ENCODE measurements around the gene SENP8. TPM values are rescaled to one million over a fixed set of nuclear protein-coding genes. Genes with fewer than 3 reads are reported as not detected.

Gene SENP8
- total and polyA plus RNA-seq, 7 donors: 1.5 to 5.0 (median 3.3) TPM

DNA sequence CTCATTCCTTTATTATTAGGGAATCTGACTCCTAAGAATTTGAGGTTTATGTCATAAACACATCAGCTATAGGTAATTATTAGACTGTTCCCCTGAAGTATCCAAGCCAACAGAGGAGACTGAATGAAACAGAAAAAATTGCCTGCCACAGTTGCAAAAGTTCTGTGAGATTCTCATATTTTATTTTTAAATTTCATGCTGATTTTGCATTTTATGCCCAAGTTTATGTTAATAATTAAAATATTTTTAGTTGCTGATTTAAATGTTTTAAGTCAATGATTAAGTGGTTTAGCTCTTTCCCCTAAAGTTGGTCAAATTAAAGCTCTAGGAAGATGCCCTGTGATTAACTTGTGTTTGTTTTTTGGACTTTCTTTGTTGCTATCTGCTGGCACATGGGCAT lies 10.2 kb downstream of the SENP8 start:
- H3K4me1 ChIP-seq: no peaks in the 10 kb centered on the region
- H3K36me3 ChIP-seq (ENCODE audit: insufficient read depth in 1 of 2, low read depth in 1 of 2): peaks cover 0 to 3% of the 10 kb centered on the region in 2 donors
- no peaks in the 10 kb centered on the region for H3K9me3 ChIP-seq
- no peak for ATAC-seq
- intact Hi-C loops (cut with DNase I): no loop called here
- H3K27me3 ChIP-seq (ENCODE audit: insufficient read depth in 3 of 3, low read length in 2 of 3): no peaks in the 10 kb centered on the region
- no peak overlapping the region for H3K4me3 ChIP-seq
- DNase-seq: no peak
- TF ChIP-seq, protein P1, sequence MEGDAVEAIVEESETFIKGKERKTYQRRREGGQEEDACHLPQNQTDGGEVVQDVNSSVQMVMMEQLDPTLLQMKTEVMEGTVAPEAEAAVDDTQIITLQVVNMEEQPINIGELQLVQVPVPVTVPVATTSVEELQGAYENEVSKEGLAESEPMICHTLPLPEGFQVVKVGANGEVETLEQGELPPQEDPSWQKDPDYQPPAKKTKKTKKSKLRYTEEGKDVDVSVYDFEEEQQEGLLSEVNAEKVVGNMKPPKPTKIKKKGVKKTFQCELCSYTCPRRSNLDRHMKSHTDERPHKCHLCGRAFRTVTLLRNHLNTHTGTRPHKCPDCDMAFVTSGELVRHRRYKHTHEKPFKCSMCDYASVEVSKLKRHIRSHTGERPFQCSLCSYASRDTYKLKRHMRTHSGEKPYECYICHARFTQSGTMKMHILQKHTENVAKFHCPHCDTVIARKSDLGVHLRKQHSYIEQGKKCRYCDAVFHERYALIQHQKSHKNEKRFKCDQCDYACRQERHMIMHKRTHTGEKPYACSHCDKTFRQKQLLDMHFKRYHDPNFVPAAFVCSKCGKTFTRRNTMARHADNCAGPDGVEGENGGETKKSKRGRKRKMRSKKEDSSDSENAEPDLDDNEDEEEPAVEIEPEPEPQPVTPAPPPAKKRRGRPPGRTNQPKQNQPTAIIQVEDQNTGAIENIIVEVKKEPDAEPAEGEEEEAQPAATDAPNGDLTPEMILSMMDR (IDR thresholded peaks at IDR 0.05): no peak
- no peak overlapping the region for H3K27ac ChIP-seq

- no peak for DNase-seq
- Histone ChIP-seq H3K4me3 (no peak overlapping the region), H3K27ac (no peak overlapping the region), H3K9me3 (no peaks in the 10 kb centered on the region), H3K36me3 (ENCODE audit: insufficient read depth in 1 of 2, low read depth in 1 of 2) (peaks cover 0 to 3% of the 10 kb centered on the region in 2 donors), H3K4me1 (no peaks in the 10 kb centered on the region), H3K27me3 (ENCODE audit: insufficient read depth in 3 of 3, low read length in 2 of 3) (no peaks in the 10 kb centered on the region)
- intact Hi-C loops (cut with DNase I): no loop called here
- 94 to 97% (median 94%) methylated on average over 4 of the region's 4 CpGs for WGBS, 3 donors
- TF ChIP-seq, protein P1 (IDR thresholded peaks at IDR 0.05): no peak
- no peak for ATAC-seq
Observed at GRCh38 chr15:72130272-72130671, 12.1 kb downstream of the SENP8 start.

DNA sequence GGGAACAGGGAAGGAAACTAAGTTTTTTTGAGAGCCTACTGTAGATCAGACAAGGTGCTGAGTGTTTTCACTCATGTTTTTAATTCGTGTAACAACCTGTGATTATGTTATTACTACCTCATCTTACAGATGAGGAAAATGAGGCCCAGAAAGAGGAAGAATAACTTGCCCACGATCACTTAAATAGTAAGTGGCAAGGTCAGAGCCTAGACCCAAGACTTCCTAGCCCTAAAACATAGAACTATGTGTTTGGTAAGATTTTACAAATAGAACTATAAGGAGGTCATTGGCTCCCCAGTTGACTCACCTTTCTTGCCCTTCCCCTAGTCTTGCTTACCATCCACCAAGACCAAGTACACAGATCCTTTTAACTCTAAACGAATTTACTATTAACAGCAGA lies 13.7 kb downstream of the SENP8 start:
- no peak for ATAC-seq
- 78 to 81% (median 80%) methylated on average over 3 of the region's 3 CpGs for WGBS, 3 donors
- intact Hi-C loops (cut with DNase I): no loop called here

GRCh38 chr15:72133211-72133610 lies 15.0 kb downstream of the SENP8 start:
- no peak overlapping the region for H3K27ac ChIP-seq
- intact Hi-C loops (cut with DNase I): no loop called here
- H3K27me3 ChIP-seq (ENCODE audit: insufficient read depth in 3 of 3, low read length in 2 of 3): no peaks in the 10 kb centered on the region
- WGBS, 3 donors: 96 to 100% (median 97%) methylated on average over 1 of the region's 1 CpG
- no peaks in the 10 kb centered on the region for H3K4me1 ChIP-seq
- H3K9me3 ChIP-seq: no peaks in the 10 kb centered on the region
- H3K4me3 ChIP-seq: no peak overlapping the region
- ATAC-seq (no peak), DNase-seq (no peak)
- TF ChIP-seq, protein P1 (IDR thresholded peaks at IDR 0.05): no peak
- no peaks in the 10 kb centered on the region for H3K36me3 ChIP-seq (ENCODE audit: insufficient read depth in 1 of 2, low read depth in 1 of 2)

More for the DNA sequence above, 13.7 kb downstream of the SENP8 start:
- no peaks in the 10 kb centered on the region for H3K27me3 ChIP-seq (ENCODE audit: insufficient read depth in 3 of 3, low read length in 2 of 3)
- no peaks in the 10 kb centered on the region for H3K4me1 ChIP-seq
- TF ChIP-seq, protein P1 (IDR thresholded peaks at IDR 0.05): no peak
- no peaks in the 10 kb centered on the region for H3K9me3 ChIP-seq
- H3K4me3 ChIP-seq: no peak overlapping the region
- H3K27ac ChIP-seq: no peak overlapping the region
- no peaks in the 10 kb centered on the region for H3K36me3 ChIP-seq (ENCODE audit: insufficient read depth in 1 of 2, low read depth in 1 of 2)
- no peak for DNase-seq

- no peak for DNase-seq
- TF ChIP-seq, protein P1 (IDR thresholded peaks at IDR 0.05): no peak
- Histone ChIP-seq H3K36me3 (ENCODE audit: insufficient read depth in 1 of 2, low read depth in 1 of 2) (no peaks in the 10 kb centered on the region), H3K4me3 (no peak overlapping the region), H3K9me3 (no peaks in the 10 kb centered on the region), H3K4me1 (peaks cover 8% of the 10 kb centered on the region), H3K27ac (no peak overlapping the region), H3K27me3 (ENCODE audit: insufficient read depth in 3 of 3, low read length in 2 of 3) (no peaks in the 10 kb centered on the region)
- intact Hi-C loops (cut with DNase I): no loop called here
- no peak for ATAC-seq
- 48 to 62% (median 55%) methylated on average over 2 of the region's 2 CpGs for WGBS, 3 donors
Observed at GRCh38 chr15:72135719-72136118, 17.5 kb downstream of the SENP8 start.

Measured in psoas muscle (tissue), 8 donors.